Measurements from ENCODE around the gene ADAMTS18.

Gene ADAMTS18

DNA sequence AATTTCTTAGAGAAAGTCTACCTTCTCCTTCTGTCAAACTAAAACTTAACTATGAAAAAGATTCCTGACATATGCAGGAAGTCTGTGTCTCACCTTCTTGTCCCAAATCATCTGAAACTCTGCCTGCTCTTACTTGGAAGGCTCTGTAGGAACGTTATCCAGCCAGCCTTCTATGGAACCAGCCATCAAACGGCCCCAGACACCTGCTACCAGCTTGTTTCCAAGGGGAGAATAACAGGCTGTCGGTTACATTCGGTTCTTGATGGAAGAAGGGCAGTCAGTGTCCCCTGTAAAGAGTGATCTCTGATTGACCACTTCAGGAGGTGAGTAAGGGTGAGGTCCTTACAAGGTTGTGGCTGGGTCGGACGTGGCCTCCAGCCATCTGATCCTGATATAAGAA, 1.7 kb downstream of the ADAMTS18 start:
- DNase-seq, result no peak

DNA sequence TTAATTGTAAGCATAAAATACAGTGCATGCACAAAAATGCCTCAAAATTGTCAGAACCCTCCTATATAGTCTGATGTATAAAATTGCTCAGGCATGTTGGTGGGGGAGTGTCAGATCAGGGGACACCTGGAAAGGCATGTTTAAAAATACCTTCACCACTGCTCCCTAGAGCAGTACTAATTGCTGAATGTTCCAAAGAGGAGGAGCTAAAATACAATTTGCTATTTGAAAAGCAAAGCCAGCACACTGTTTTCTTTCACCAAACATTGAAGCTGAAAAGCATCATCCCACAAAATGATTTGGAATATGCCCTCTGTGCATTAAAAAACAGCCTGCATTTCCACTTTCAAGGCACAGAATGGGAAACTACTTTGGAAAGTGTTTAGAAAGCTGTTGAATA, 2.6 kb downstream of the ADAMTS18 start:
- DNase-seq, result no peak

DNA sequence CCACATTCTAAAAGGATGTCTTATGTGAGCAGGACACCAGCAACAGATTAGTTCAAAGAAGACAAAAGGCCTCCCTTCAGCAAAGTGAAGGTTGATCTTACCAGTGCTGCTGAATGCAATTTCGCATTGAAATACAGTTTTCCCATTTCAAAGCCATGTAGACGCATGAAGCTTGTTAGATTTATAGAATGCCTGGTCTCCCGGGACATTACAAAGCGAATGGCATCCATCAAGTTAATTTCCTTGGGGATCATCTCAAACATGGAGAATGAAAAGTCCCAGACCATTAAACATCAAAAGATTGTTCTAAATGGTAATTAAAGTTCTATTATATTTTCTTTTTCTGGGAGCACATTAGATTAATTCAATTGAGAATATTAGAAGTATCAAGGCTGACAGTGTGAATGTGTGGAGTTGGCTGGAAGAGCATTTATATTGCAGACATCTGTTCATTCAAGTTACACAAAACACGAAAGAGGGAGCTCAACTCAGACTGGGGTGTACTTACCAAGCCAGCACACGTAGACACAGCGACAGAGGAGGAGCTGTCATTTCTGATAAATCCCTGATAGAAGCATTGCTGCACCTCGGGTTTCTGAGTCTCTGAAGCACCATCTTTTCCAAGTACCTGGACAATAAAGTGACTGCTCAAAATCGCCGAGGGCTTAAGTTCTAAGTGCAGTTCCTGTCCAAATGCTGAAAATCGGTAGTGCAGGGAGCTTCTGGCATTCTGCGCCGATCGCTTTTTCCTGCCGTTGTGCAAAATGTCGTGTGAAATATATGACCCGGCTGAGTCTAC, 3.8 kb downstream of the ADAMTS18 start:
- DNase-seq, result no peak

DNA sequence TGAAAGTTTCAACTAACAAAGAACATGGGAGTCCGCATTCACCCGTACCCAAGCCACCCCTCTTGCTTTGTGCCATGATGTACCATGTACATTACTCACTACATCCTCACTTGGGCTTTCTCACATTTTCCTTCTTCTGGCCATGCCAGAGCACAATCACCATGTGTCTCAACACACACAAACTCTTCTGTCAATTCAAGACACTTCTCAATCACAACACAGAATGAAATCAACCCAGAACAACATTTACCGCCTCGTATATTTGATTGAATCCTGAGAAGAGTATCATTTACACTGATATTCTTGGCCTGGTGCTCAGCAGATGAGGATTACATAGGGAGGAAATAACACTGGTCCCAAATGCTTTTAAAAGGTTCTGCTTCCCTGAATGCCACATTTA, 4.5 kb downstream of the ADAMTS18 start:
- DNase-seq, result no peak

DNA sequence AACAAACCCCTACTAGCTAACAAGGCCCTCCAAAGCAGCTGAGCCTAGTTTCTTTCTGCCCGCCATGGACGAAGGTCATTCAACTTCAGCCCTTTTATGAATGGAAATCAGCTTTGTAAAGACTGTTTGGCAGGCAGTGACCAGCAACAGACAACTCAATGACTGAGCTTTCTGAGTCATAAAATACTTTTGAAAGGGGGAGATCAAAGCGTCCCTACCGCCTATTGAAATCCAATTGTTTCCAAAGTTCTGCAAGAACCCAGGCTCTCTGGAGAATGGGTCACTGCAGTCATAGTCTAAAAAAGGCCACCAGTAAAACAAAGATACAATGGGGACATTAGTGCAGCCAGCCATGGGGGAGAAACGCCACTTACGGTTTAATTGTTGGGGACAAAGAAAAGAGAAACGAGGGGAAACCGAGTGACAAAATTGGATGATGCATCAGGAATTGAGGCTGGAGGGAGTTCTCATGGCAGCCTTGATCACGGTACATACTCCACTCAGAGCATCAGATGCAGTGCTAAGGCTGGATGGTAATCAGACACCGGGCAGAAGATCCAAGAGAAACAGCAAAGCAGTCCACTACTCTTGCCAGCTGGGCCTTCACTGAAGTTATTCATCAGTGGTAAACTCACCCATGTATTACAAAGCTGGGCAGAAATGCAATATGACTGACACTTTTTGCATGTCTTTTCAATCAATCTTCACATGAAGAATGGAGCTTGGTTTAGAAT, 9.8 kb downstream of the ADAMTS18 start:
- DNase-seq, result no peak

DNA sequence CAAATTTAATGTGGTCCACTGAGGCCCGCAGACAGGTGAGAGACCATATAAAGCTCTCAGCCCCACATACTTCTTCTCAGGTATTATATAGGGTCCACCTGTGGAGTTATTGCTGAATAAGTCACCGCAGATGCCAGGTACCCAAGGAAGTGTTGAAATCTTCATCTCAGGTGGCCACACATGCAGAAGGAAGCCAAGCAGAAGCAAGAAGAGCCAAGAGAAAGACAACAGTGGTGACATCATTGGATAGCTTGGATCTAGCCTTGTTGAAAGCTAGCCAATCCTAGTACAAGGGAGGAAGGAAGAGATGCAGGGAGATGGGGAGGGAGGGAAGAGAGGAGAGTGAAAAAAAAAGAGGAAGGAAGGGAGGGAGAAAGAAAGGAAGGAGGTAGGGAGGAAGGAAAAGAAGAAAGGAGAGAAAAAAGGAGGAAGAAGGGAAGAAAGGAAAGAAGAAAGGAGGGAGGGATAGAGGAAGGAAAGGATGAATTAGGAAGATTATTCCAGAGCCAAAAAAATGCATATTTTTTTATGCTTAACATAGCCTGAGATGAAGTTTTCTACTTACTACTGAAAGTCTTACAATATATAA, 12.5 kb downstream of the ADAMTS18 start:
- no peak for DNase-seq

DNA sequence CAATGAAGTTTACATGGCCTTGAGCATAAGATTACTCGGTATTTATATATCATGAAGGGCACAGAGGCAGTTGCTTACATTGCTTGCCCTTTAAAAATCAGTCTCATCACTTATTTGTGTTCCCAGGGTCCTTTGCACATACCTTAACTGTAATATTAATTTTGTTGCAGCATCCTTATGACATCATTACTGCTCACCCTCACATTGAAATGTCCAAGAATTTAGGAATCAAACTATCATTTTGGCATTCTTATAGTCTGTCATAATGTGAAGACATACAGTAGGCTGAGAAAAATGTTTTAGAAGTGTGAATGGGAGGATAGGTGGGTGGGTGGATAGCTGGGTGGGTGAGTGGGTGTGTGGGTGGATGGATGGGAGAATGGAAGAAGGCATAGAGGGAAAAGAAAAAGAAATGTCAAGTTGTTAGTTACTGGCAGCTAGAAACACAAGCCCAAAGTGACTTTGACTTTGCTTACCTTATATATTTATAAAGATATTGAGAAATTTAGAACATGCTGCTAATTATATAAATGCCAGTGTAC, 17.8 kb downstream of the ADAMTS18 start:
- no peak for DNase-seq

DNA sequence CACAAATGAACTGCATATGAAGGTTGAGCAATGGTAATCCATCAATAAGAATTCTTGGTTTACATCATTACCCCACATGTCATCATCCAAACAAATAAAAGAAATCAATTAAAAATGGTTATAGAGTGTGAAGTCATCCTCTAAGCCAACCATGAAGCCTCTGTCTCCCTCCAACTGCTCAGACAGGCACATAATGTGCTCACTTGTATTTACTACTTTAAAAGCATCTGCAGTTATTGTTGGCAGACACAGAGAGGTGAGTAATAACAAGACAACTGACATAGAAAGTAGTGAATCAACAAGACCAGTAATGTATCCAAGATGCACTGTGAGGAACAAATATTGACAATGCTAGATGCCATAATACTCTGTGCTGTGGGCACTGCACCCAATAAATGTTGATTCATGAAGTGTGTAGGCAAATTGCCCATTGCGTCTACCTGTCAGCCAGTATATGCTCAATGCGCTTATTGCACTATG, 20.0 kb downstream of the ADAMTS18 start:
- no peak for DNase-seq

DNA sequence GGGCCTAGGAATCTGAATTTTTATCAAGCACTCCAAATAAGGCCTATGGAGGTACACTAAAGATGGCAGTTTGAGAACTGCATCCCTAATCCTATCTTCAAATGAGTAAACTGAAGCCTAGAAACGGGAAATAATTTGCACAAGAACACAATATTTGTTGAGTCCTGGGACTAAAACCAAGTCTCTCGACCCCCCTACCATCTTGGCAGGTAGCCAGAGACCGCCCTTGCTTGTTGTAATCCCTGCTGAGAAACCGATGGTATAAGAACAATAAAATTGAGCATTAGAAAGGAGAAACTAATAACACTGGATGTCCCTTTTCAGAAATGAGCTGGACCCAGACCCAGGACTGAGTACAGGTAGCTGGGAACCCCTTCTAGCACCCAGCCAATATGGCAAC, 24.4 kb downstream of the ADAMTS18 start:
- DNase-seq, result no peak

DNA sequence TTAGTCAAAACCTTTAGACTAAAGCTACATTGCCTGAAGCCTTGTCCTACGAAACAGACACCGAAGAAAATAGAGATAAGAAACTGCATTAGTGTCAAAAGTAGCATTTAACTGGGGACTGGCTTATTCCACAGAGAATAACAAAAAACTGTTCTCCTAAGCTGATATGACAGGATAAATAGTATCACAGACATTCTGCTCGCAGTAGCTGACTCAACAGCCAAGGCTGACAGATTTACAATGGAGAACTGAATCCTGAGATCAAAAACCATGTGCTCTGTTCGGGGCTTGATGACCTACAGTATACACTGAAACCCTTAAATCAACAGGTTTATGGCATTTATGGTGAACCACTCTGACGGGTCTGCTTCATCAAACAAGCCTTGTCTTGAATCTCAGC, 25.5 kb downstream of the ADAMTS18 start:
- no peak for DNase-seq

DNA sequence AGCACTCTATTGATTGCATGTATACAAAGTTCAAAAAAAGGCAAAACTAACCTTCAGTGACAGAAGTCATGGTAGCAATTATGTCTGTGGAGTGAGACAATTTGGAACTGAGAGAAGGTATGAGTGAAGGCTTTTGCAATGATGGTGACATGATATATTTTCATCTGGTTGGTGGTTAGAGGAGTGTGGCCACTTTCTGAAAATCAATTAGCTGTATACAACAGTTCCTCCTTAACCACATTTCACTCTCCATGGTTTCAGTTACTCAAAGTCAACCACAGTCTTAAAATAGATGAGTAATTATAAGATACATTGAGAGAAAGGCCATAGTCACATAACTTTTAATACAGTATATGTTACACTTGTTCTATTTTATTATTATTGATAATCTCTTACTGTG, 26.2 kb downstream of the ADAMTS18 start:
- no peak for DNase-seq

DNA sequence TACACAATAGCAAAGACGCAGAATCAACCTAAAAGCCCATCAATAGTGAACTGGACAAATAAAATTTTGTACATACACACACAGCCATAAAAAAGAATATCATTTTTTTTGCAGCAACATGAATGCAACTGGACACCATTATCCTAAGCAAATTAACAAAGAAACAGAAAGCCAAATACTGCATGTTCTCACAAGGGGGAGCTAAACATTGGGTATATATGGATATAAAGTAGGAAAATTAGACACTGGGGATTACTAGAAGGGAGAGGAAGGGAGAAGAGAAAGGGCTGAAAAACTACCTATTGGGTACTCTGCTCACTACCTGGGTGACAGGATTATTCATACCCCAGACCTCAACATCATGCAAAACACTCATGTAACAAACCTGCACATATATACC, 28.2 kb downstream of the ADAMTS18 start:
- no peak for DNase-seq

DNA sequence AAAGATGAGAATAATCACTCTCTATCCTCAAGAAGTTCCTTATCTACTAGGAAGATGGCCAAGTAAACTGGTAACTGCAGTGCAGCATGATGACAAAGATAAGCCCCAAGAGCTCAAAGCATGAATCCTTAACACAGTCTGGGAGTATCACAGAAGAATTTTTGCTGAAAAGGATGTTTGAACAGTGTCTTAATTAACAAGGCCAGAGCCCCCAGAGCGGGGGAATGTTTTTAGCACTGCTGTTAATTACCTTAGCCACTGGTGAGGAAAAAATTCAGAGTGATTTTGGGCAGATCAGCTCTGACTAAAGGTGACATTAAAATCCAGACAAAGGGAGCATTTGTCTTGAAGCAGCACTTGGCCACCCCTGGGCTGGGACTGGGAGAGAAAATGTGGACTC, 30.1 kb downstream of the ADAMTS18 start:
- DNase-seq, result no peak

DNA sequence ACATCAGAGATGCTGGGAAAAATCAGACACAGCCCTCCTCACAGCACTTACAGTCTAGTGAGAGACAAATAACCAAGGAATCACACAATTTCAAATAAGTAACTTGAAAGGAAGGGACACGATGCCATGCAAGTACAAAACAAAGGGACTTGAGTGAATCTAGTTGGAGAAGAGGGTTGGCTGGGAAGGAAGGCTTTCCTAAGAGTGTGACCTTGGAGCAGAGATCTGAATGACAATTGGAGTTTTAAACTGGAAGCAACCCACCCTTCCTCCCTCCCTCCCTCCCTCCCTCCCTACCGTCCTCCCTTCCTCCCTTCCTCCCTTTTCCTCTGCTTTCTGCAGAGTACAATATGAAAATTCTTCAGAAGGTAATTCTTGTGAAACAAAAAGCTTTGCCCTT, 31.1 kb downstream of the ADAMTS18 start:
- DNase-seq, result no peak

DNA sequence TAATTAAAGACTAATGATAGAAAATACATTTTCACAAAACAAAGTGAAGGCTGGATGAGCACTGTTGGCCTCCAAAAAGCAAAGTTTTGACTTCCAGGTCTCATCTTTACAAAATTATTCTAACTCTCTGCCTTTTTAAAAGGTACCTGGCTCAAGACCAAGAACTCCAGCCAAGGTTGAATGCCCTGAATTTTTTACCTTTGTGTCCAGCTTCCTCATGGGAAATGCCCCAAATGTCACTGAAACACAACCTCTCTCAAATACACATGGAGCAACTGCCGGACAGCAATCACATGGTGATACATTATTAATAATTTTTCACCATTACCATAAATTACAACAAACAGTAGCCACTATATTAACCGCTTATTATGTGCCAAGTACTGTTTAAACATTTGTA, 32.2 kb downstream of the ADAMTS18 start:
- no peak for DNase-seq

DNA sequence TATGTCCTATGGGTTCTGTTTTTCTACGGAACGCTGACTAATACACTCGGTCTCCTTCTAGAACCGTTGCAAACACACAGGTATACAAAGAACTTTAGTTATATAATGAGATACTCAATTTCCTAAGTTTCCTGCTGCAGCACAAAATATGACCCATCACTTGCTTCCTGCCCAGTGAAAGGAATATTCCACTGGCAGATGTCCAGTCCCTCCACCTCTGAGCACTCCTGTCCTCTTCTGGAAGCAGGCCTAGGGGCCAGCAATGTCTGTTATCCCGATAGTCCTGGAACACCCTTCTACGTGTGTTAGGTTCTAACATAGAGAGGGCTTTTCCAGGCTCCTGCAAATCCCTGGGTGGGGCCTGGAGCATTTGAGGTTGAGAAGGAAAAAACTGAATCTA, 32.7 kb downstream of the ADAMTS18 start:
- no peak for DNase-seq

DNA sequence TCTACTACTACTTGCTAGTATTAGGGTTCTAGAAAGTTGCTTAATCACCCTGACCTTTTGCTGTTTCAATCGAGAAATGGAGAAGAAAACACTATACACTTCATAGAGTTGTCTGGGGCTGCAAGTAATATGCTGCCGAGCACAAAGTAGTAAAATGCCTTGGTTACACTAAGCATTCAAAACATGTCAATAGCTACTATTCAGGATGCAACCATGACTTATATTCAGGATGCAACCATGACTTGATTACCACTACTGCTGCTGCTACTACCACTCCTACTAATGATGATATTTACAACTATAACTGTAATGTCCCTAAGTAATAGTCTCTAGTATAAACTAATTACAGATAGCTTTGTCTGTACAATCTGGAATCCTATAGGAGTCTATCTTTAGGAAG, 35.3 kb downstream of the ADAMTS18 start:
- no peak for DNase-seq

DNA sequence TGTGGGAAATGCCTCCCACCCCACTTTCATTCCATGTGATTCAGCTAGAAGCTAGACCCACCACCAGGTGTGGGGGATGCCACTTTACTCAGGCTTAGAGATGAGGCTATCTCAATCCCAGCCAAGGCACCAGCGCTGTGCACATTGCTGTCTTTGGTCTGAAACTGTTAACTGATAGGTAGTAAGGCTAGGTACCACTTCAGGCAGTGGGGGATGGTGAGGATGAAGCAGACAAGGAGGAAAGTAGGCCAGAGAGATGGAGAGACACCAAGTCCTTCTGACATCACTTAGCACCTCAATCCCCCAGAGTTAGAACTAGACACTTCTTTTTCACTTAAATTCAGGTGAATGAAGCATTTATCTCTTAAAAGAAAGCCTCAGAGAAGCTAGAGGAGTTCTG, 35.8 kb downstream of the ADAMTS18 start:
- DNase-seq, result no peak

DNA sequence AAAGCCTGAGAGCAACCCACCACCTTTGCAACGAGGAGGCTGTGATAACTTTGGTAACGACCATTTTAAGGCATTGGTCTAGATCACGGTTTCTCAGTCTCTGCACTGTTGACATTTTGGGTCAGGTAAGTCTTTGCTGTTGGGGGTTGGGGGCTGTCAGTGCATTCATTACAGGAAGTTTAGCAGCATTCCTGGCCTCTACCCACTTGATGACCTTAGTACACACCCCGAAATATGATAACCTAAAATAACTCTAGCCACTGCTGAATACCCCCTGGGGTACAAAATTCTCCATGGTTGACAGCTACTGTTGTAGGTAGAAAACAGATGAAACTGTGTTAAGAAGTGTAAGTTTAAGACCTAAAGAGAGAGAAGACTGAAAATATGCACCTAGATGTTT, 36.3 kb downstream of the ADAMTS18 start:
- no peak for DNase-seq

DNA sequence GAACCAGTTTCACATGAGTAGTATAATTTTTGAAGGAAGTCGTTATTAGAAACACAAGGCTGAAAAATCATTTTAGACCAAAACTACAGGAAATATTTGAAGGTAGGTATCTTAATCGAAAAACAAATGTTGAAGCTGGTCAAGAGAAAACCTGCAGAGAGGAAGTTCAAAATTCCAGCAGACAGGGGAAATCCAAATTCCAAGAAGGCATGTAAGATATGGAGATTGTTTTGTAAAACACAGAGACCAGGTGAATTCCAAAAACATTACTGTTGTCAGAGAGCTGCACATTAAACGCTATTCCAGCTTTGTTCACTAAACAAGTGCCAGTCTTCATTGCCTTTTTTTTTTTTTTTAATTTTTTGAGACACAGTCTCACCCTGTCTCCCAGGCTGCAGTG, 38.4 kb downstream of the ADAMTS18 start:
- DNase-seq, result no peak

DNA sequence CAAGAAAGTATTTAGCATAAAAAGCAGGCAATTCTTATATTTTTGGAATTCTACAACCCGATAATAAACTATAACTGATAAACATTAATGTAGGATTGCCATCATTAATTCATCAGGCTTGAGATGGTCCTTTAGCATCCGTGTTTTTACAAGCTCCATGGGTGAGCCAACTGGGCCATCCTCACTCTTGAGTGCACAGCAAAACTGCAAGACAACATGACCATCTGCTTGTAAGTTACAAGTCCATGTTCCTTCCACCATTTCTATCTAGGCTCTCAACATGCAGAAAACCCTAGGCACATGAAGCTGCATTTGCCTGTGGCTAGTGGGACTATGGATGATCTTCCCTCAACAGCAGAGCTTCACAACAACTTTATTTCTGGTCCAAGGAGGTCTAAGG, 40.1 kb downstream of the ADAMTS18 start:
- DNase-seq, result no peak

DNA sequence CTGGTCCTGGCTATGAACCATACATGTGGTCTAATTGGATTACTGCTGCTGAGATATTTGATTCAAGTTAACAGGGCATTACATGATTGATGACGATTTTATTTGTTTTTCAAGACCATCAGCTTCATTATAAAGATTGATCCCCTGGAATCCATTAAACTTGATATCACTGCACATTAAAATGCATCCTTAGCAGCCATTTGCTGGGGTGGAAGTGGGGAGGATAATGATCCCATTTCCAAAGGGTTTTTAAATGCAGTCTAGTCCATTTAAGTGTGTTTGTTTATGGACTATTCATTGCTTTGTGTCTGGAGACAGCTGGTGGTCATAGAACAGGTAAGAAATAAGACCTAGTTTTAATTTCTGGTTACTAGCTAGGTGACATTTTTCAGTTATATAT, 40.9 kb downstream of the ADAMTS18 start:
- DNase-seq, result no peak

DNA sequence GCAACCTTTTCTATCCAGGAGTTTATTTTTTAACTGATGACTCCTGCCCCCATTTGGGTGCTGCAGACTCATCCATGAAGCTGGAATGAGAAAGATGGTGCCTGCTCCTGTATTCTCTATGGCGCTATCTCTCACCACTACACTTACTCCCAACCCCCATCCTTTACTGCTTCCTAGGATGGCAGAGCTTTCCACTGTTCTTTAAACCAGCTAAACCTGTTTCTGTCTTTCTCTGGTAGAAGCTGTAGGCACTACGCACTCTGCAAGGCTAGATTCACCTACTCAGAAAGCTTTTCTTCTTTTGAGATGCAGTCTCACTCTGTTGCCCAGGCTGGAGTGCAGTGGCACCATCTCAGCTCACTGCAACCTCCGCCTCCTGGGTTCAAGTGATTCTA, 47.0 kb downstream of the ADAMTS18 start:
- DNase-seq, result no peak

Measured in stimulated activated CD4-positive, alpha-beta T cell treated with anti-CD3 and anti-CD28 coated beads, Interleukin-2, amount 100 ng/mL, for 24 hours (primary cell).